TTC549 (cell line): ENCODE data around the gene EPGN.

ENCODE experiments used
- FAIRE-seq: peaks from 2 replicates; lab custom pipeline; 2012; peaks lifted over from hg19 to GRCh38; lab: Jason Lieb, UNC

Gene EPGN

GRCh38 chr4:74308215-74308614 lies at the start of gene EPGN:
Gene EPGN (plus strand): TSS chr4:74308470. CDS start chr4:74308534, 64 bp downstream.
- FAIRE-seq = no peak

- FAIRE-seq = no peak
These were observed 49.3 kb upstream of the EPGN start for GRCh38 chr4:74258963-74259362.

DNA sequence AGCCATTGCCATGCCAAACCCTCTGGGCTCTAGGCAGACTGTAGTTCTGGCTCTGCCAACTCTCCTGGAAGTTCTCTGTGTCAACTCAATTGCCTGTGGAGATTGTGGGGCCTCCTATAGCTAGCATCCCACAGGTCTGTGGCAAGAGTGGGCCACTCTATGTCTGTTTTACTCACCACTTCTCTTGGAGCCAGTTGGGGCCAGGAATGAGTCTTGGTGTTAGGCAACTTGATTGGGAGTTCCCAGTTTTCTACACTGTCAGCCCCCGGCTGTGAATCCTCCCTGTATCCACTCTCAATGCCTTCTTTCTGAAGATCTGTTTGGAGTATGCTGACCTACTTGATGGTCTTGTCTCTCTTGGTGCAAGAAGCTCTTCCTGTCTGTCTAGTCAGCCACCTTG lies 48.2 kb upstream of the EPGN start:
- no peak for FAIRE-seq

DNA sequence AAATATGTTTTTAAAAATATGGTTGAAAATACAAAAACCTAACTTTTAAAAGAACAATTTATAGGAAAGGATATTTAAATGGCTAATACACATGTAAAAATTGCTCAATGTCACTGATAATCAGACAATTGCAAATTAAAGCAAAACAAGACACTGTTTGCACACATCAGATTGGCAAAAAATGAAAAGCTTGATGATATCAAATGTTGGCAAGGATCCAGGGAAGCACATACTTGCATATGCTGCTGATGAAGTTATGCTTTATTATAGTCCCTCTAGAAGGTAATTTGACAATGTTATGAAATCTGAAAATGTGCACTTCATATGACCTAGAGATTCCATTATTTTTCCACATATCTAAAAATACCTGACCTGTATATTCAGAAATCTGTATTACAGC lies 45.7 kb upstream of the EPGN start:
- no peak for FAIRE-seq

GRCh38 chr4:74263551-74263950 lies 44.7 kb upstream of the EPGN start:
- no peak for FAIRE-seq

- FAIRE-seq = no peak
These were observed 42.2 kb upstream of the EPGN start for GRCh38 chr4:74266081-74266480.

GRCh38 chr4:74267998-74268606 lies 40.2 kb upstream of the EPGN start:
- no peak for FAIRE-seq

GRCh38 chr4:74268643-74269042 lies 39.6 kb upstream of the EPGN start:
- no peak for FAIRE-seq

GRCh38 chr4:74278490-74278889 lies 29.8 kb upstream of the EPGN start:
- FAIRE-seq = no peak

GRCh38 chr4:74279716-74280115 lies 28.6 kb upstream of the EPGN start:
- no peak for FAIRE-seq

GRCh38 chr4:74282926-74283325 lies 25.3 kb upstream of the EPGN start:
- no peak for FAIRE-seq

DNA sequence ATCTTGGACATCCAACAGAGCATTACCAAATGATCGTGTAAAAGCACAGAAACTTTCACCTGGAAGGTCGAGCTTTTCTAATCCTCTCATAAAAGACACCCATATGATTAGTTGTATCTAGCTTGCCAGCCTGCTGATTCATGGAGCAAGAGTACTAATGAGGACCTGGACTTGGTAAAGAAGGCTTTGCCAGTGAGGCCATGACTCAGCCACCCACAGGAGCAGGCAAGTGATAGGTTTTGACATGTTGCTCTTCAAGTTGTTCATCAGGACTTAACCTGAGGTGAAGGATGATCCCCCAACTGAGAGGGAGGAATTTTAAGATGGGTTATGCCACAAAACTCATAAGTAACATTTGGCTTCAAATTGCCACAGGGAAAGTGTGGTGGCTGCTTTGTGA lies 24.7 kb upstream of the EPGN start:
- no peak for FAIRE-seq

- no peak for FAIRE-seq
These were observed 24.2 kb upstream of the EPGN start for GRCh38 chr4:74284053-74284452.

GRCh38 chr4:74287164-74287563 lies 21.1 kb upstream of the EPGN start:
- no peak for FAIRE-seq

DNA sequence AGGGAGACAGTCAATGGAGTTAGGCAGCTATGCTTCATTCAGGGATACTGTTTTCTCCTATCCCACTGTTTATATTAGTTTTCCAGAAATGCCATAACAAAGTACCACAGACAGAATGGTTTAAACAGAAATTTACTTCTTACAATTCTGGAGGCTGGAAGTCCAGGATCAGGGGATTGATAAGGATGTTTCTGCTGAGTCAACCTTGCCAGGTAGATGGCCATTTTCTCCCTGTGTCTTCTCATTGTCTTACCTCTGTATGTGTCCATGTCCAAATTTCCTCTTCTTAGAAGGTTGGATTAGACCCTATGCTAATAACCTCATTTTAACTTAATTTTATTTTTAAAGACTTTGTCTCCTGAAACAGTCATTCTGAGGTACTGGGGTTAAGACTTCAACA lies 20.5 kb upstream of the EPGN start:
- no peak for FAIRE-seq

DNA sequence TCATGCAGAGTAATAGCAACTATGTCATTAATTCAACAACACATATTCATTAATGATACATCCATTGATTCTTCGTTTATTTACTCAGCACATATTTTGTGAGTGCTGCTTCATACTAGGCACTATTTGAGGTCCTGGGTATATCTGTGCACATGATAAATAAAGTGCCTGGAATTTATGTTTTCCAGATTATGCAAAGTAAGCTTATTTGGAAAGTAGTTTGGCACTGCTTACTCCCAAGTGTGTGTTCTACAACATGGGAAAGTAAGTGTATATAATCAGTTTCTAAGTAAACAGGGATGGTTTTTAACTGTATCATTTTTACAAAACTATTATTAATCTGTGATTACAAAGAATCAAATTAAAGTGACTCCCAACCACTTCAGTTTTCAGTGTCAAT lies 16.8 kb upstream of the EPGN start:
- FAIRE-seq = no peak

DNA sequence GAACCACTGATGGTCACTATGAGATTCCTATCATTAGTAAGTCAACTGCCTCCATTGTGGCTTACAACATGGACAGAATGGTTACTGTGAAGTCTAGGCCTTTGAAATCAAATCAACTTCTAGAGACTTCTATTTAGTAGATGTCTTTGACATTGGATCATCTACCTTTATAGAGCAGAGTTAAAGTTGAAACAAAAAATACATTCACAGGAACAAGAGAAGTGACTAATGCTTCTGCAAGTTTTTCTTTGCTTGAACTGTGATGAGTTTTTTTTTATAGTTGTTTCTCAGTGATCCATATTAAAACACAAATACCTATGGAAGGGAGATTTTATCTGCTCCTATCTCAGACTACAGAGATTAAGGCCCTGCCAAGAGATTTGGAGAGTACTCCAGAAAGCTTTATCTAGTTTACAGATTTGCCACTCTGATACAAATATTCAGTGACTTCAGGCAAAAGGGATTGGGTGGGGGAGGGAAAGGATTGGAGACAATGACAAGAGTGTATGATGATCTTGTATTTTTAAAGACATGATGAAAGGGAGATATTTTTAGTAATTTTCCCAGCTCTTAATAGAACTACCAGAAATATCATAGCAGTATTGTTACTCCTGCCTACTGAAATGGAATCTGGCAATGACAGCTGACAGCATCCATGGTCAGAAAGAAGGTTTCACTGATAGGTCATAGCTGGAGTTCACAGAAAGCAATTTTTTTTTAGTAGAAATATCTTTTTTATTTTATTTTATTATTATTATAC lies 16.0 kb upstream of the EPGN start:
- no peak for FAIRE-seq

DNA sequence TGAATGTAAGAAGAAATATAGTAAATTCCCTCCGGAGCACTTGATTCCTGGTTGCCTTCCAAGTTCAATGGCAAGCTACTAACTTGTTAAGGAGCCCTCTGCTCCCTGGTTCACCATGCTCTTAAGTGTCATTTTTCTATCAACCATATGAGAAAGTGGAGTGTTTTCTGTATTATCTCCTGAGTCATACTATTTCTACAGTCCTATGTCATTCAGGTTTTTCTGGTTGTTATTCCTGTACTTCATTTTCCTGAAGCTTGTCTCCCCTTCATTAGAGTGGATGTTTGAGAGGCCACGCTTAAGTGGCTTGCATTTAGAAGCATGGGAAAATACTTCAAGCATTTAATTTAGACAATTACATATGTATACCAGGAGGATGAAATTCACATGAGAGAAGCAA lies 14.7 kb upstream of the EPGN start:
- no peak for FAIRE-seq

DNA sequence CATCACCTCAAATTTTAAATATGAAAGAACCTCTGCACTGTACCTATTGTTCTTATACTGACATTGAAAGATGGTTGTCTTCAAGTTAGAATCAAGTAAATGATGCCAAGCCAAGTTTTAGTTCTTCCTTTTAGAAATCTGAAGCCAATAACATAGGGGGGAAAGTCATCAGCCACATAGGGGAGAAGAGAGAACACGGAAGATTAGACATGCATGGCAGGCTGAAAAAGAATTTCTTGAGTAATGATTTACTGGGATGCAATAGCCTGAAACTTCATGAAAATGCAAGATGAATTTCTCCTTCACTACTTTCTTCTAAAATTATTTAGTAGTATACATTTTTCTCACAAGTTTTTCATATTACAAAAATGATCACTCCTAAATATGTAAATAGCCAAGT lies 13.6 kb upstream of the EPGN start:
- FAIRE-seq = no peak

GRCh38 chr4:74297539-74297938 lies 10.7 kb upstream of the EPGN start:
- FAIRE-seq = no peak

DNA sequence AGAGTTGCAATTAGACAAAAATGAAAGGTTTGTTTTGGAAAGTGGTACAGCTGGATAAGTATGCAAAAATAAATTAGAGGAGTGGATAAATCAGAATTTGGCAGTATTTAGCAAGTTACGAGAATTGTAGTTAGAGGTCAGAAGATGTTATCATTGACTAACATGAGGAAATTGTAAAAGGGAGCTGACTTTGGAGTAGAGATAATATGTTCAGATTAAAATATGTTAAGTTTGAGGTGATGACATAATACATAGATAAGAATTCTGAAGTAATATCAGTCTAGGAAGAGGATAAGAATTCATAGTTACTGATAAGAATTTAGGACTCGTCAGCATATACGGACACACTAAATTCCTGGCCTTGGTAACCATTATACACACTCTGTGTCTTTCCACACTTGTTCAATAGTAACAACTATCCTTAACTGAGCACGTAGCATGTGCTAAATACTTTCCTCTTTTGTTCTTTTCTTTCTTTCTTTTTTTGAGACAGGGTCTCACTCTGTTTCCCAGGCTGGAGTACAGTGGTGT lies 4.1 kb upstream of the EPGN start:
- no peak for FAIRE-seq

GRCh38 chr4:74305000-74305399 lies 3.3 kb upstream of the EPGN start:
- no peak for FAIRE-seq

GRCh38 chr4:74307170-74307569 lies 1.1 kb upstream of the EPGN start:
- no peak for FAIRE-seq

- FAIRE-seq = no peak
These were observed 953 bp downstream of the EPGN start for GRCh38 chr4:74309223-74309622.
